BLaER1 treated with 17β-estradiol and CSF1 and Interleukin-3, amounts not matched to agents 10 nM and 100 nM (cell line): Measurements from ENCODE around the gene LCLAT1.

ENCODE experiments used
- H3K27ac ChIP-seq, 11 experiments: shearing (Covaris generic); formaldehyde crosslinking; 2 replicates each; pipeline ENCODE4 v1.8.1; 2022
- H3K27me3 ChIP-seq, 11 experiments: shearing (Covaris generic); formaldehyde crosslinking; 2 replicates each; pipeline ENCODE4 v1.8.1; 2022
- H3K36me3 ChIP-seq, 11 experiments: shearing (Covaris generic); formaldehyde crosslinking; 2 replicates each; pipeline ENCODE4 v1.8.1; 2022
- H3K4me1 ChIP-seq, 10 experiments: shearing (Covaris generic); formaldehyde crosslinking; 2 replicates each; pipeline ENCODE4 v1.8.1; 2022
- H3K4me2 ChIP-seq, 11 experiments: shearing (Covaris generic); formaldehyde crosslinking; 2 replicates each; pipeline ENCODE4 v1.8.1; 2022
- H3K4me3 ChIP-seq, 10 experiments: shearing (Covaris generic); formaldehyde crosslinking; 2 replicates each; pipeline ENCODE4 v1.8.1; 2022
- H3K9ac ChIP-seq, 11 experiments: shearing (Covaris generic); formaldehyde crosslinking; 2 replicates each; pipeline ENCODE4 v1.8.1; 2022
- H3K9me3 ChIP-seq, 11 experiments: shearing (Covaris generic); formaldehyde crosslinking; replicated peaks in 1 of 11; 2 replicates each; pipeline ENCODE4 v1.8.1; 2022
- H4K20me1 ChIP-seq, 11 experiments: shearing (Covaris generic); formaldehyde crosslinking; 2 replicates each; pipeline ENCODE4 v1.8.1; 2022
- Cebpa-rat ChIP-seq, 11 experiments: shearing (Covaris generic); IDR thresholded peaks; 2 replicates each; pipeline ENCODE4 v1.8.1; 2022

The LCLAT1 gene

DNA sequence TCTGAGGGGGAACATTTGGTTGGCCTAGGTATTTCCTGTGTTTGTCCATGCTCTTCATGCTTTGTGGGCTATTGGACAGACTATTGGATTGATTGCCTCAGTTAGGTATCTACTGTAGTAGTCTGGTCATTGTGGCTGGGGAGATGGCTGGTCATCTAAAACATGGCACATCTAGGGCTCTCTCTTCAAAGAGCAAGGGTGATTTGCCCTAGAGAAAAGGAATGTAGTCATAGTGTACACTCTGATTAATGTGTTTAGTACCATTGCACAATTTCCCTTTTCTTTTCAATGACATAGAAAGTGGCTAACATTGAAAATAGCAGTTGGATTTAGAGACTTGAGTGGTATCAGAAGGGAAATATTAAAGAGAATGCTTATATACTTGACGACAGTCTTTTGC lies 114.3 kb downstream of the LCLAT1 start:
- peaks cover 0 to 5% (median 0%) of the 10 kb centered on the region in 11 experiments; a peak in 5 of 22 replicates for H3K9me3 ChIP-seq
- H3K36me3 ChIP-seq = peaks cover 14 to 32% (median 20%) of the 10 kb centered on the region in 11 experiments; a peak in 20 of 22 replicates
- no peak overlapping the region for H3K4me3 ChIP-seq
- H3K27ac ChIP-seq = no peak overlapping the region
- H3K27me3 ChIP-seq = no peaks in the 10 kb centered on the region
- no peak for TF ChIP-seq Cebpa-rat (IDR thresholded peaks at IDR 0.05)
- no peaks in the 10 kb centered on the region; a peak in 1 of 20 replicates for H3K4me1 ChIP-seq
- no peak overlapping the region for H3K4me2 ChIP-seq
- no peak overlapping the region for H3K9ac ChIP-seq
- no peaks in the 10 kb centered on the region for H4K20me1 ChIP-seq

DNA sequence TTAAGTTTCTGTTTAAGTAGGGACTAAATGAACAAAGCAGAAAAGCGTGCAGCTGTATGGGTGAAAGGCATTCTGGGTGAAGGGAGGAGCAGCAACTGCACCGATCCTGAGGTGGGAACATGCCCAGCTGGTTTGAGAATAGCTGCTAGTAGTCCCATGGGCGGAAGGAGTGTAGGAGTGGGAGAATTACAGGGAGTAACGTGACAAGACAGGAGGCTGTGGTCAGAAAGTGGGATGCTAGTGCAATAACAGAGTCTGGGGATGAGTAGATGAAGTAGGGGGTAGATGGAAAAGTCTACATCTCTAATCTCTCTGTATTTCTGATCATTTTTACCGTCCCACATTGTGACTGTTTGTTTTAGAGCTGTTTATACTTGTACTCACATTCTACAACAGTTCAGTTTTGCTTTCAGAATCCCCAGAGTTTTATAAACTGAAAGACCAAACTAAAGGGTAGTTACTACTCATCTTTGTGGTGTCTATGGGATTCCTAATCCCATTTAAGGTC lies 118.9 kb downstream of the LCLAT1 start:
- no peak overlapping the region for H3K4me2 ChIP-seq
- H3K9ac ChIP-seq = no peak overlapping the region
- H4K20me1 ChIP-seq = no peaks in the 10 kb centered on the region
- H3K4me1 ChIP-seq = no peaks in the 10 kb centered on the region; a peak in 1 of 20 replicates
- H3K27ac ChIP-seq = no peak overlapping the region
- H3K36me3 ChIP-seq = peaks cover 23 to 62% (median 42%) of the 10 kb centered on the region in 11 experiments
- no peaks in the 10 kb centered on the region for H3K27me3 ChIP-seq
- no peak overlapping the region for H3K4me3 ChIP-seq
- no peak for TF ChIP-seq Cebpa-rat (IDR thresholded peaks at IDR 0.05)
- H3K9me3 ChIP-seq = no peaks in the 10 kb centered on the region

DNA sequence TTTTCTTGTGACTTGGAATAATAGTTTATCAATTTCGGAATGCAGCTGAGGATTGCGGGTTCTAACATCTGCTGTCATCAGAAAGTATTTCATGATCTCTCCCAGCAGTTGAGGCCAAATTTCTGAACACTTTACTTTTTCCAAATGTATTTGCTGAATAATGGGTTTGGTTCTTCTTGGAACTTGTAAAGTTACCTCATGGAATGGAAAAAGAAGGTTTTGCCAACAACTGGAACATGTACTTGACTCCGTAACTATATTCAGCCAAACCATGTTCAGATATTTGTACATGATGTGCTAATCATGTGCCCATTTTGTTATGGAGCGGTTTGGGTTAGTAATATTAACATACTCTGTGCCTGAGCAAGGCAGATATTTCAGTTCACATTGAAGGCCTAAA lies 119.6 kb downstream of the LCLAT1 start:
- H3K4me3 ChIP-seq = no peak overlapping the region
- TF ChIP-seq Cebpa-rat (IDR thresholded peaks at IDR 0.05) = no peak
- H3K27ac ChIP-seq = no peak overlapping the region
- H3K4me1 ChIP-seq = no peaks in the 10 kb centered on the region; a peak in 1 of 20 replicates
- H3K27me3 ChIP-seq = no peaks in the 10 kb centered on the region
- H3K36me3 ChIP-seq = peaks cover 24 to 66% (median 41%) of the 10 kb centered on the region in 11 experiments
- no peak overlapping the region for H3K9ac ChIP-seq
- no peaks in the 10 kb centered on the region for H3K9me3 ChIP-seq
- H4K20me1 ChIP-seq = no peaks in the 10 kb centered on the region
- H3K4me2 ChIP-seq = no peak overlapping the region

DNA sequence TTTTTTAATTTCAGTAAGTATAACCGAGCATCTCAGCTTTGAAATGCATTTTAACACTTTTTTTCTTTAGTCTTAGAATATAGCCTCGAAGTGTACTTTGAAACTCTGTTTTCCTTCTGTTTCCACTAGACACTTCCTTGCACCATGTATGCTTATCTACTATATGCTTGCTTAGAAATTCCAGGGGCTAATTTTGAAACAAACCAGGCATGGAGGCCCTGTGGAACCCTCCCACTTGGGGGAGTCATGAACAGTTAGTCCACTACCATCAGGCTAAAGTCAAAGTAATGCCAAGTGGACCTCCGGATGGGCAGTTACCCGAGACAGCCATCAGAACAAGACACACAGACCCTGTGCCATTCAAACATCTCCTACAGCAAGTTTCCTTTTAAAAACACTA lies 120.3 kb downstream of the LCLAT1 start:
- no peaks in the 10 kb centered on the region for H4K20me1 ChIP-seq
- H3K36me3 ChIP-seq = peaks cover 21 to 62% (median 42%) of the 10 kb centered on the region in 11 experiments
- TF ChIP-seq Cebpa-rat (IDR thresholded peaks at IDR 0.05) = no peak
- H3K4me3 ChIP-seq = no peak overlapping the region
- no peak overlapping the region for H3K4me2 ChIP-seq
- H3K27ac ChIP-seq = no peak overlapping the region
- H3K27me3 ChIP-seq = no peaks in the 10 kb centered on the region
- H3K9me3 ChIP-seq = no peaks in the 10 kb centered on the region
- H3K9ac ChIP-seq = no peak overlapping the region
- no peaks in the 10 kb centered on the region; a peak in 1 of 20 replicates for H3K4me1 ChIP-seq

DNA sequence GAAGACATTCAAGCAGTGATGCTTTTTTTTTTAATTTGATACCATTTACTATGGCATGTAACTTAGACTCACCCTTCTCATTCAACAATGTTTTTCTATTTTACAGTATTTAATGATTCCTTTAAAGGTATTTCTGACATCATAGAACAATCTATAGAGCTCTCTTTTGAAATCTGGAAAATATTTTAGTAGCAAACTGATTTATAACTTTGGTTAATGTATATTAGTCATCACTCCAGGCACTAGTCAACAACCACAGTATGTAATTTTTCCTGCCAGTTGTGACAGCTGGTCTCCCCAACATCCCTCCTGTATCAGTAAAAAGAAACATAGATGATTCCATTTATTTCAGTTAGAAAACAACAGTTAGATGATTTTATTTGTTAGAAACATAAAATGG lies 122.9 kb downstream of the LCLAT1 start:
- no peak overlapping the region for H3K9ac ChIP-seq
- no peak for TF ChIP-seq Cebpa-rat (IDR thresholded peaks at IDR 0.05)
- H3K4me3 ChIP-seq = no peak overlapping the region
- H4K20me1 ChIP-seq = no peaks in the 10 kb centered on the region
- H3K36me3 ChIP-seq = peaks cover 11 to 66% (median 30%) of the 10 kb centered on the region in 11 experiments; a peak in 19 of 22 replicates
- no peaks in the 10 kb centered on the region; a peak in 1 of 20 replicates for H3K4me1 ChIP-seq
- no peaks in the 10 kb centered on the region for H3K27me3 ChIP-seq
- no peak overlapping the region for H3K4me2 ChIP-seq
- H3K9me3 ChIP-seq = no peaks in the 10 kb centered on the region
- no peak overlapping the region for H3K27ac ChIP-seq

DNA sequence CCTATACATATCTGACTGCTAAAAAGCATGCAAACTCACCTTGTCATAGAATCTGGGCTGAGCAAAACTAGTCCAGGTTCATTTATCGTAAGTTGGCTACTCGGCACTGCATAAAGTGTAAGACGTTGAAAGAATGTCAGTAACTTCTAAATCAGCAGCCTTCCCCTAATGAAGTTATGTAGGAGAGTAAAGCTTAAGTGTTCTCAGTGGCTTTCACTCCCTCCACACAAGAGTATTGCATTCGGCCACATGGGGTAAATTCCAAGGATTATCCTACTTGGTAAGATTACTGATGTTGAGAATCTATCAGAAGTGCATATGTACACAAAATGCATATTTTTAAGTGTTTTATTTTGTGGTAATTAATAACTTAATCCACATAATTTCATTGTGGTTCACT lies 130.1 kb downstream of the LCLAT1 start:
- H3K27ac ChIP-seq = no peak overlapping the region
- no peak overlapping the region for H3K4me2 ChIP-seq
- no peaks in the 10 kb centered on the region for H3K27me3 ChIP-seq
- no peaks in the 10 kb centered on the region for H4K20me1 ChIP-seq
- peaks cover 0 to 30% (median 11%) of the 10 kb centered on the region in 11 experiments; a peak in 11 of 22 replicates for H3K36me3 ChIP-seq
- no peak overlapping the region for H3K4me3 ChIP-seq
- TF ChIP-seq Cebpa-rat (IDR thresholded peaks at IDR 0.05) = no peak
- H3K9ac ChIP-seq = no peak overlapping the region
- H3K4me1 ChIP-seq = peaks cover 0 to 11% (median 0%) of the 10 kb centered on the region in 10 experiments; a peak in 3 of 20 replicates
- H3K9me3 ChIP-seq = no peaks in the 10 kb centered on the region

DNA sequence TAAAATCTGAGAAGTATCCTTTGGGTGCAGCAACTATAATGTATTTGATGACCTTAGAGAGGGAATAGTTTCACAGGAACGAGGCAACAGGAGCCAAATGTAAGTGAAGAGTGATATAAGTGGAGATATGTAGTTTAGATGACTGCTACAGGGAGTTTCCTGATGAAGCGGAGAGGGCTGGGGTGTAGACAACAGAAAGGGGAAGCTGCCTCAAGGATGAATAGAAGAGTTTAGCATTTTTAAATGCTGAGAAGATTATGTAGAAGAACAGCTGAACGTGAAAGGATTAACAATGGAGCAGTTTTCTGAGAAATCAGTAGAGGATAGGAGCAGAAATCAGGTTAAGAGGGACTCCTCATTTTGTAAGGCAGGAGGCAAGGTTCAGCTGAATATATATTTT lies 133.3 kb downstream of the LCLAT1 start:
- H3K36me3 ChIP-seq = peaks cover 0 to 10% (median 2%) of the 10 kb centered on the region in 11 experiments; a peak in 9 of 22 replicates
- no peak overlapping the region for H3K27ac ChIP-seq
- H3K4me3 ChIP-seq = no peak overlapping the region
- peaks cover 0 to 4% (median 0%) of the 10 kb centered on the region in 11 experiments; a peak in 3 of 22 replicates for H3K9me3 ChIP-seq
- H4K20me1 ChIP-seq = no peaks in the 10 kb centered on the region
- no peak for TF ChIP-seq Cebpa-rat (IDR thresholded peaks at IDR 0.05)
- H3K4me1 ChIP-seq = peaks cover 11 to 26% (median 22%) of the 10 kb centered on the region in 10 experiments
- H3K9ac ChIP-seq = no peak overlapping the region
- no peaks in the 10 kb centered on the region for H3K27me3 ChIP-seq
- H3K4me2 ChIP-seq = peak overlapping the region in 1 of 11 experiments; percentile 14; a peak in 1 of 22 replicates

DNA sequence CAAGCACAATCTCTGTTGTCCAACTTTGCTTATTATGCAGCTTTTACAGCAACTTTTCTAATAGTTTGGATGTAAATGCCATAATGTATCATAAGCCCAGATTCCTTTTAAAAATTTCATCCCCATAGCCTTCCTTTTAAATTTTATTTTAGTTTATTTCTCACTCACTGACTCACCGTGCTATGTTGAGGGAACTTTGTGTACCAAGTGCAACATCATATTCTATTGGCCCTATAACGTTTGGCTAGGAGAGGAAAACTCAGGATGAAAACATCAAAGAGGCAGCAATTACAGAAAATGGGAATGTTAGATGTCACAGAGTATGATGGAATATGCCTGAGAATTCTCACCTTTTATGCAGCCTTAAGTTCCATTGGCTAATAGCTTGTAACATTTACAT lies 135.5 kb downstream of the LCLAT1 start:
- no peak overlapping the region for H3K27ac ChIP-seq
- H4K20me1 ChIP-seq = no peaks in the 10 kb centered on the region
- no peak overlapping the region for H3K4me2 ChIP-seq
- peaks cover 11 to 37% (median 30%) of the 10 kb centered on the region in 10 experiments for H3K4me1 ChIP-seq
- no peak overlapping the region for H3K9ac ChIP-seq
- no peaks in the 10 kb centered on the region for H3K27me3 ChIP-seq
- no peak for TF ChIP-seq Cebpa-rat (IDR thresholded peaks at IDR 0.05)
- H3K9me3 ChIP-seq = peaks cover 0 to 11% (median 4%) of the 10 kb centered on the region in 11 experiments; a peak in 8 of 22 replicates
- H3K4me3 ChIP-seq = no peak overlapping the region
- peaks cover 0 to 19% (median 9%) of the 10 kb centered on the region in 11 experiments; a peak in 8 of 22 replicates for H3K36me3 ChIP-seq

DNA sequence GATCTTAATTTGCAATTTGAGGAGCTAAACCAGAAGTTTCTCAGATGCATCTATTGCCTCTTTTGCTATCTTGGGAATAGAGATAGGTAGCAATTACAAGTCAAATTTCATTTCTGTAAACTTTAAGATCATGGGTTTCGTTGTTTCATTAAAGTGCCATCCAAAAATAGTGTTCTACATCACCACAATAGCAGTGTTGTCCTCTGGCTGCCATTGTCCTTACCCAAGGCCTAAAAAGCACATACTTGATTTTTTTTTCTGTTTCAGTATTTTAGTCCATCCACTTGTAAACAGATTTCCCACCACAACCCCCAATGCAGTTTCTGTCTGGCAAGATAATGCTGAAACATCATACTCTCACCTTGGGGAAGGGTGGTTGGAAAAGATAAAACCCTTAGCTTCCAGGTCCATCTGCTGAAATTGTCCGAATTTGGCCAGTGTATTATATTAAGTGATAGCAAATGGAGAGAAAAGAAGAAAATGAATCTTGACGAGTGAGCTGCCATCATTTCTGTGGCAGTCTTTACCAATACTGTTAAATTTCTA lies 136.2 kb downstream of the LCLAT1 start:
- Histone ChIP-seq H3K4me1 (peaks cover 11 to 44% (median 36%) of the 10 kb centered on the region in 10 experiments), H3K27ac (no peak overlapping the region), H3K4me2 (peak overlapping the region in 8 of 11 experiments; percentile 23 to 74 (median 62); a peak in 16 of 22 replicates), H3K4me3 (no peak overlapping the region), H3K36me3 (peaks cover 0 to 19% (median 9%) of the 10 kb centered on the region in 11 experiments; a peak in 8 of 22 replicates), H3K9ac (no peak overlapping the region), H3K9me3 (peaks cover 0 to 11% (median 4%) of the 10 kb centered on the region in 11 experiments; a peak in 8 of 22 replicates), H4K20me1 (no peaks in the 10 kb centered on the region), H3K27me3 (no peaks in the 10 kb centered on the region)
- TF ChIP-seq Cebpa-rat (IDR thresholded peaks at IDR 0.05) = no peak
